ENCODE measurements around the gene CRYBB2.
"Not testable (repeated sequence)": the region's sequence is repeated elsewhere in the genome, so short reads cannot be mapped to it uniquely, and the experiment has no call there.

Gene CRYBB2

GRCh38 chr22:25273231-25273630, 53.8 kb downstream of the CRYBB2 start:
- DNase-seq (ENCODE audit: low spot score); in situ Hi-C loops (cut with MboI; ENCODE audit: low pct_unique_long_range_greater_than_20kb, low sequenced_read_pairs, unreplicated experiment): not testable (repeated sequence)

GRCh38 chr22:25273928-25274327, 54.5 kb downstream of the CRYBB2 start:
- DNase-seq (ENCODE audit: low spot score); in situ Hi-C loops (cut with MboI; ENCODE audit: low pct_unique_long_range_greater_than_20kb, low sequenced_read_pairs, unreplicated experiment): not testable (repeated sequence)

- DNase-seq (ENCODE audit: low spot score); in situ Hi-C loops (cut with MboI; ENCODE audit: low pct_unique_long_range_greater_than_20kb, low sequenced_read_pairs, unreplicated experiment): not testable (repeated sequence)
Measured at GRCh38 chr22:25280118-25280517, 60.7 kb downstream of the CRYBB2 start.
